Karpas-422 (cell line): Measurements from ENCODE around the gene GP5. TPM values are rescaled to one million over a fixed set of nuclear protein-coding genes. Genes with fewer than 3 reads are reported as not detected.

Experiments
- DNase-seq: peaks from one replicate; pipeline ENCODE4 v3.0.0-alpha.2; 2015
- H2AFZ ChIP-seq: fragments of 200-600 bp; sonication (generic); 2 replicates; pipeline ENCODE4 v1.6.1; 2014; ENCODE audit warnings: antibody characterized with exemption, low read length, mixed read lengths
- H3K27ac ChIP-seq: fragments of 200-600 bp; sonication (generic); 2 replicates; pipeline ENCODE4 v1.5.1; 2014; ENCODE audit warnings: mild to moderate bottlenecking, low read length, moderate library complexity
- H3K27me3 ChIP-seq: fragments of 200-600 bp; sonication (generic); 2 replicates; pipeline ENCODE4 v1.6.1; 2014; ENCODE audit warnings: low read length, mixed read lengths
- H3K36me3 ChIP-seq: fragments of 200-600 bp; sonication (generic); 2 replicates; pipeline ENCODE4 v1.6.1; 2014; ENCODE audit warnings: low read length, mixed read lengths; ENCODE audit not compliant: insufficient read depth
- H3K4me1 ChIP-seq: fragments of 200-600 bp; sonication (generic); 2 replicates; pipeline ENCODE4 v1.6.1; 2014; ENCODE audit warnings: mild to moderate bottlenecking, low read length, mixed read lengths
- H3K4me2 ChIP-seq: fragments of 200-600 bp; sonication (generic); 2 replicates; pipeline ENCODE4 v1.6.1; 2014; ENCODE audit warnings: low read length, low read depth, mild to moderate bottlenecking; ENCODE audit not compliant: poor library complexity, severe bottlenecking
- H3K4me3 ChIP-seq: fragments of 200-600 bp; sonication (generic); 2 replicates; pipeline ENCODE4 v1.5.1; 2014; ENCODE audit warnings: mild to moderate bottlenecking, antibody characterized with exemption, low read length, mixed read lengths
- H3K79me2 ChIP-seq: fragments of 200-600 bp; sonication (generic); 2 replicates; pipeline ENCODE4 v1.6.1; 2014; ENCODE audit warnings: mild to moderate bottlenecking, low read length, mixed read lengths
- H3K9ac ChIP-seq: fragments of 200-600 bp; sonication (generic); 2 replicates; pipeline ENCODE4 v1.6.0; 2014; ENCODE audit warnings: low read length
- H3K9me2 ChIP-seq: fragments of 200-600 bp; sonication (generic), shearing (Covaris generic); replicated peaks from 2 replicates; pipeline ENCODE4 v1.6.0; 2014; ENCODE audit warnings: mild to moderate bottlenecking, low read length, moderate library complexity; ENCODE audit not compliant: insufficient read depth
- H3K9me3 ChIP-seq: fragments of 300-700, 200-600 bp; sonication (generic); 2 replicates; pipeline ENCODE4 v1.6.1; 2014; ENCODE audit warnings: low read length, mixed read lengths
- H4K20me1 ChIP-seq: fragments of 200-600 bp; sonication (generic); 2 replicates; pipeline ENCODE4 v1.6.1; 2014; ENCODE audit warnings: mild to moderate bottlenecking, antibody characterized with exemption, low read length, low read depth; ENCODE audit not compliant: insufficient read depth
- total RNA-seq: library from RNA; depleted of rRNA; stranded (reverse); fragments of >200 nt; shearing (Covaris generic); gene quantifications from 2 replicates; pipeline ENCODE4 v1.2.3, GENCODE V29; 2014; ENCODE audit warnings: low replicate concordance

Gene GP5
- total RNA-seq, 1 experiment from 2014 or later = not detected

DNA sequence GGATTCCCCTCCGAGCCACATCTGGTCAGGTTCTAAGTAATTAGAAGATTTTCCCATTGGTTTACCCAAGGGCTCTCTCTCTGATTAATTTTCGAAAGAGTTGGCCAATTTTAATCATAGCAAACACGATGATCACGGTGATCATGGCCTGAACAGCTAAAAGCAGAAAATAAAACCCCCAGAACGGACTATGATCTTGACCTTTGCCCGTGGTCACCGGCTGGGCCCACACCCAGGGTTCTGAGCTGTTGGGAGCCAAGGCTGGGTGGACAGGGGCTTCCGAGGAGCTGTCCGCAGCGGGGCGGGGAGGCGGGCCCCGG, 2.6 kb downstream of the GP5 start:
- Histone ChIP-seq H3K36me3 (no peaks in the 10 kb centered on the region), H3K27ac (no peak overlapping the region), H3K4me3 (no peak overlapping the region), H3K79me2 (no peaks in the 10 kb centered on the region), H3K4me2 (no peak overlapping the region), H3K4me1 (peaks cover 3% of the 10 kb centered on the region), H2AFZ (no peak overlapping the region), H4K20me1 (no peaks in the 10 kb centered on the region), H3K9ac (no peak overlapping the region), H3K9me2 (no peaks in the 10 kb centered on the region), H3K9me3 (no peaks in the 10 kb centered on the region), H3K27me3 (0 out of 2 replicates have a peak, but pooled peaks cover 3% of the 10 kb centered on the region)
- DNase-seq = no peak

DNA sequence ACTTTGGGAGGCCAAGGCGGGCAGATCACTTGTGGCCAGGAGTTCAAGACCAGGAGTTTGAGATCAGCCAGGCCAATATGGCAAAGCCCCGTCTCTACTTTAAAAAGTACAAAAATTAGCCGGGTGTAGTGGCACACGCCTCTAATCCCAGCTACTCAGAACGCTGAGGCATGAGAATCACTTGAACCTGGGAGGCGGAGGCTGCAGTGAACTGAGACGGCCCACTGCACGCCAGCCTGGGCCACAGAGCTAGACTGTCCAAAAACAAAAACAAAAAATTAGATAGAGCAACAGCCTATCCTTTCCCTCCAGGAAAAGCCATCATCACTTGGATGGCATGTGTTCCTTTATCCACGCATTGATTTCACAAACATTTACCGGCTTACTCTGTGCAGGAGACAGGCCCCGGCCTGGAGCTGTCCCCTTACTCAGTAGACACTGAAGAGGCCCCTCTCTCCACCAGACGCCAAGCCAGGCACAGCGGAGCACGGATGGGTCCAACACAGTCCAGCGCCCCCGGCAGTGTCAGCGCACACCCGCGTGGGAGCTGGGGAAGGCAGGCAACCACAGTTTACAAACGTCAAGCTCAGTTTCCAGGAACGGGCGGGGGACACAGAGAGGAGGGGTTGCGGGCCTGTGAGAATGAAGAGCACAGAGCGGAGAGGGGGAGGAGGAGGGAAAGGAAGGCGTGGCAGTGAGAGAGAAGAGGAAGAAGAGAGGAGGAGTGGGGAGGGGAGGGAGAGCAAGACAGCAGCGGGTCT, 3.1 kb downstream of the GP5 start:
- no peaks in the 10 kb centered on the region for H3K79me2 ChIP-seq
- no peak overlapping the region for H3K4me3 ChIP-seq
- no peaks in the 10 kb centered on the region for H3K9me2 ChIP-seq
- no peak overlapping the region for H3K4me2 ChIP-seq
- no peaks in the 10 kb centered on the region for H4K20me1 ChIP-seq
- H3K9me3 ChIP-seq = no peaks in the 10 kb centered on the region
- no peak for DNase-seq
- H3K4me1 ChIP-seq = peaks cover 3% of the 10 kb centered on the region
- H3K36me3 ChIP-seq = no peaks in the 10 kb centered on the region
- H2AFZ ChIP-seq = no peak overlapping the region
- 0 out of 2 replicates have a peak, but pooled peaks cover 3% of the 10 kb centered on the region for H3K27me3 ChIP-seq
- H3K9ac ChIP-seq = no peak overlapping the region
- H3K27ac ChIP-seq = no peak overlapping the region

DNA sequence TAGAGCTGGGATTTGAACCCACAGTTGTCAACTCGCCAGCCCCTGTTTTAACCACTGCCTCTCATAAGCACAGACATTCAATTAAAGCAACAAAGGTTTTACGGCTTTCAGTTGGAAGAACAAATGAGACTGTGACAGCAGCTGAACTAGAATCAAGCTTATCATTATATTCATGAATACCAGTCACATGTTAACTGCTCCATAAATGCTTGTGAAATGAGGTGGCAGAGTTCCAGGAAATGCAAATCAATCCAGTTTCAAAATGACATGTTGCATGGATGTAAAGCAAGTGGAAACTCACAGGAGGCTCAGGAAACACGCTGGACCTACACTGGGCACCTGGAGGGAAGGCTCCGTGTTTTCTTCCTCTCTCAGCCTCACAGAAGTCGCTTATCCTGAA, 3.9 kb downstream of the GP5 start:
- H2AFZ ChIP-seq = no peak overlapping the region
- no peaks in the 10 kb centered on the region for H3K9me3 ChIP-seq
- DNase-seq = no peak
- H3K9me2 ChIP-seq = no peaks in the 10 kb centered on the region
- no peak overlapping the region for H3K4me3 ChIP-seq
- H3K4me2 ChIP-seq = no peak overlapping the region
- H3K27ac ChIP-seq = no peak overlapping the region
- H3K36me3 ChIP-seq = no peaks in the 10 kb centered on the region
- H3K9ac ChIP-seq = no peak overlapping the region
- no peaks in the 10 kb centered on the region for H3K79me2 ChIP-seq
- peaks cover 2% of the 10 kb centered on the region for H3K4me1 ChIP-seq
- no peaks in the 10 kb centered on the region for H4K20me1 ChIP-seq
- H3K27me3 ChIP-seq = 0 out of 2 replicates have a peak, but pooled peaks cover 3% of the 10 kb centered on the region

DNA sequence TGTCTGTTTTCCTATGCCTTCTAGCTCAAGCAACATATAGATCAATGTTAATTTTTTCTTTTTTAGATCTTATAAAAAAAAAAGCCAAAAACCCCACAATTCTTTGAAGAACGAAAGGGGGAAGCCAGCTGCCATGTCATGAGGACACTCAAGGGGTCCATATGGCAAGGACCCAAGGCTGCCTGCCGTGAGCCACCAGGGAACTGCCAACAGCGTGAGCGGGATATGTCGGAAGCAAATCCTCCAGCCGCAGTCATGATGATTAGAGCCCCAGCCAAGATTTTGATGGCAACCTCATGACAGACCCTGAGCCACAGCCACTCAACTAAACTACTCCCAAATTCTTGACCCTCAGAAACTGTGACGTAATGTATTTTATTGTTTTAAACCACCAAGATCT, 6.5 kb downstream of the GP5 start:
- H3K27ac ChIP-seq = no peak overlapping the region
- H3K27me3 ChIP-seq = 0 out of 2 replicates have a peak, but pooled peaks cover 3% of the 10 kb centered on the region
- no peaks in the 10 kb centered on the region for H3K4me1 ChIP-seq
- no peak overlapping the region for H3K4me3 ChIP-seq
- H3K9ac ChIP-seq = no peak overlapping the region
- H3K4me2 ChIP-seq = no peak overlapping the region
- no peak overlapping the region for H2AFZ ChIP-seq
- H3K36me3 ChIP-seq = no peaks in the 10 kb centered on the region
- H3K9me2 ChIP-seq = no peaks in the 10 kb centered on the region
- no peaks in the 10 kb centered on the region for H3K79me2 ChIP-seq
- H3K9me3 ChIP-seq = no peaks in the 10 kb centered on the region
- no peaks in the 10 kb centered on the region for H4K20me1 ChIP-seq
- DNase-seq = no peak

DNA sequence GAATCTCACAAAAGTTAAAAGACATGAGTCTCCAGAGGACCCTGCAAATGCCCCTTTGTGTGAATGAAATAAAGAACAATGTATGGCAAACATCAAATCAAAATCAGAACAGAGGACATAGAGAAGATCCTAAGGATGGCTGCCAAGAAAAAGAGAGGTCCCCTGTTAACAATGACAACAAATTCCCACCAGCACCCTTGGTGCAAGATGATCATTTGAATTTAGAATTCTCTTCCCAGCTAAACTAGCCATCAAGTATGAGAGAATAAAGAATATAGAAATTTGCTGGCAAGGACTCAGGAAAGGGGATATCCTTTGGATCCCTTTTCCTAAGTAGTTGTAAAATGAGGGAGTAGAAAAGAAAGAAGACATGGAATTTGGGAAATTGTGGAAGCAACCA, 8.2 kb downstream of the GP5 start:
- H3K9me3 ChIP-seq = no peaks in the 10 kb centered on the region
- no peak overlapping the region for H2AFZ ChIP-seq
- 0 out of 2 replicates have a peak, but pooled peaks cover 3% of the 10 kb centered on the region for H3K27me3 ChIP-seq
- H3K4me3 ChIP-seq = no peak overlapping the region
- H4K20me1 ChIP-seq = no peaks in the 10 kb centered on the region
- DNase-seq = no peak
- no peak overlapping the region for H3K27ac ChIP-seq
- no peaks in the 10 kb centered on the region for H3K9me2 ChIP-seq
- H3K4me1 ChIP-seq = no peaks in the 10 kb centered on the region
- no peak overlapping the region for H3K9ac ChIP-seq
- H3K79me2 ChIP-seq = no peaks in the 10 kb centered on the region
- H3K4me2 ChIP-seq = no peak overlapping the region
- H3K36me3 ChIP-seq = no peaks in the 10 kb centered on the region

DNA sequence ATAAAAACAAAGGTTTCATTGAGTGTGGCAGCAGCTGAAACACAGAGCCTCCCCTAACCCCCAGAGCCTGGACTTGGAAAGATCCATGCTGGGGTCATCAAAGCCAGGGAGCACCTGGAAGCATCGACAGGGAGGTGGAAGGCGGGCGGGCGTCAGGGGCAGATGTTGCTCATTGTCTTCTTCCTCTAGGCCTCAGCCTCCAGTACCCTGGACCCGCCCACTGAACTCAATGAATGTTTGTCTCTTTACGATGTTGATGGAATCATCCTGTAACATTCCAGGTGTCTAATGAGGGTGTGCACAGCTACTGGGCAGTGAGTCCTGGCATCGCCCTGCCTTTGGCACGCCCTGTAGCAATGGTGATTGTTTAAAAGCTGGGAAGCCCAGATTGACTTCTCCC, 9.8 kb downstream of the GP5 start:
- no peaks in the 10 kb centered on the region for H3K9me2 ChIP-seq
- no peaks in the 10 kb centered on the region for H3K36me3 ChIP-seq
- no peak for DNase-seq
- no peak overlapping the region for H3K4me2 ChIP-seq
- no peaks in the 10 kb centered on the region for H3K27me3 ChIP-seq
- no peaks in the 10 kb centered on the region for H3K4me1 ChIP-seq
- H3K79me2 ChIP-seq = no peaks in the 10 kb centered on the region
- no peak overlapping the region for H3K4me3 ChIP-seq
- H3K27ac ChIP-seq = no peak overlapping the region
- no peaks in the 10 kb centered on the region for H3K9me3 ChIP-seq
- H4K20me1 ChIP-seq = no peaks in the 10 kb centered on the region
- H3K9ac ChIP-seq = no peak overlapping the region
- H2AFZ ChIP-seq = no peak overlapping the region

DNA sequence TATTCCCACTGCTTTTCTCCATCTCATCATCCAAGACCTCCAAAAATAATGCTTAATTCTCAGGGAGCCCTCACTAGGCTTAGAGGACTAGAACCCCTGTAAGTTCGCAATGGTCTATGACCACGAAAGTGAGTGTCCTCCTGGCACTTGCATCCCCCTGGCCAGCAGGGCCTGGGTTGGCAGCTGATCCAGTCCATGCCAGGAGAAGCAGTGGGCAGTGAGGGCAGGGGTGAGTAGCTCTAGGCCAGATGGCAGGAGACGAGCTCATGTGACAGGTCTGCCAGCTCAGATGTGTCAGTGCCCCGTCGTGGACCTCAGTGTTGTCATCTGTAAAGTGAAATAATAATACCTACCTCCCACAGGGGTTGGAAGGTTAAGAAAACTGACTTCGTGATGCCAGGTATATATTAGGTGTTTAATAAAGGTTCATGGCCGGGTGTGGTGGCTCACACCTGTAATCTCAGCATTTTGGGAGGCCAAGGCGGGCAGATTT, 11.1 kb downstream of the GP5 start:
- Histone ChIP-seq H4K20me1 (no peaks in the 10 kb centered on the region), H3K4me2 (no peak overlapping the region), H3K9me2 (no peaks in the 10 kb centered on the region), H3K27me3 (no peaks in the 10 kb centered on the region), H3K4me3 (no peak overlapping the region), H3K27ac (no peak overlapping the region), H3K79me2 (no peaks in the 10 kb centered on the region), H3K36me3 (no peaks in the 10 kb centered on the region), H3K4me1 (no peaks in the 10 kb centered on the region), H2AFZ (no peak overlapping the region), H3K9ac (no peak overlapping the region), H3K9me3 (no peaks in the 10 kb centered on the region)
- DNase-seq = no peak

DNA sequence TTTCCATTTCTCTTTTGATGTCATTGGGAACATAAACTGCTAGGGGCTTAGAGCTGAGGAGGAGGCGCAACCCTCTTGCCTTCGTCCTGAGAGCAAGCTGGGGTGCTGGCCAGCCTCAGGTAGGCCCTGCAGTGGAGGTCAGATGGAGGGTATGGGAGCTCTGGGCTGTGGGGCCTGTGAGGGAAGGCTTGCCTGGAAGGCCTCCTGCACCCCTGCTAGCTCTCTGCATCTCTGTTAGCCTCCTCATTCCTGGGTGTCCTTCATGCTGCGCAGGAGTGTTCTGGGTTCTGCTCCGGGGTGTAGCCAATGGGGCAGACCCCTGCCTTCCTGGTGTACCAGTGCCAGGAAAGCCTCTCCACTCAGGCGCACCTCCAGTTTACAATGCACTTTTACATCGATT, 11.8 kb downstream of the GP5 start:
- H3K9ac ChIP-seq = no peak overlapping the region
- H3K9me2 ChIP-seq = no peaks in the 10 kb centered on the region
- H3K4me2 ChIP-seq = no peak overlapping the region
- no peaks in the 10 kb centered on the region for H3K79me2 ChIP-seq
- H4K20me1 ChIP-seq = no peaks in the 10 kb centered on the region
- no peaks in the 10 kb centered on the region for H3K9me3 ChIP-seq
- no peak for DNase-seq
- no peaks in the 10 kb centered on the region for H3K36me3 ChIP-seq
- H3K4me1 ChIP-seq = no peaks in the 10 kb centered on the region
- H3K4me3 ChIP-seq = no peak overlapping the region
- no peak overlapping the region for H2AFZ ChIP-seq
- no peak overlapping the region for H3K27ac ChIP-seq
- H3K27me3 ChIP-seq = no peaks in the 10 kb centered on the region
